ENCODE results near the gene PAK5.

- no peak for TF ChIP-seq CTCF (IDR thresholded peaks at IDR 0.05)
- no peak for TF ChIP-seq POLR2A (IDR thresholded peaks at IDR 0.05)
- no peak for TF ChIP-seq EP300 (IDR thresholded peaks at IDR 0.05)
These were observed 345.1 kb downstream of the PAK5 start for GRCh38 chr20:9493803-9494202.
